Measurements from ENCODE around the gene ADGRF5.
"Not testable (repeated sequence)": the region's sequence is repeated elsewhere in the genome, so short reads cannot be mapped to it uniquely, and the experiment has no call there.

ADGRF5 gene

GRCh38 chr6:46849361-46849690, 72.4 kb downstream of the ADGRF5 start:
- no peak for TF ChIP-seq CTCF (conservative IDR thresholded peaks at IDR 0.05)
- no peak overlapping the region for H3K27ac ChIP-seq

GRCh38 chr6:46848684-46849360, 72.9 kb downstream of the ADGRF5 start:
- H3K27ac ChIP-seq: no peak overlapping the region

GRCh38 chr6:46845126-46845525, 76.6 kb downstream of the ADGRF5 start:
- H3K27ac ChIP-seq: no peak overlapping the region
- no peak for TF ChIP-seq CTCF (conservative IDR thresholded peaks at IDR 0.05)
- no peak for TF ChIP-seq ZFX (IDR thresholded peaks at IDR 0.05)

More at GRCh38 chr6:46848684-46849360, 72.9 kb downstream of the ADGRF5 start:
- peak; percentile 86 for TF ChIP-seq CTCF (conservative IDR thresholded peaks at IDR 0.05)
- no peak for TF ChIP-seq ZFX (IDR thresholded peaks at IDR 0.05)

- H3K27ac ChIP-seq: not testable (repeated sequence)
These were observed 79.4 kb downstream of the ADGRF5 start for GRCh38 chr6:46842252-46842846.

- no peak overlapping the region for H3K27ac ChIP-seq
- TF ChIP-seq ZFX (IDR thresholded peaks at IDR 0.05) (no peak), CTCF (conservative IDR thresholded peaks at IDR 0.05) (no peak)
These were observed 83.7 kb downstream of the ADGRF5 start for GRCh38 chr6:46838033-46838432.

- H3K27ac ChIP-seq: not testable (repeated sequence)
These were observed 86.7 kb downstream of the ADGRF5 start for GRCh38 chr6:46834991-46835390.

GRCh38 chr6:46834257-46834916, 87.4 kb downstream of the ADGRF5 start:
- H3K27ac ChIP-seq: not testable (repeated sequence)

- TF ChIP-seq ZFX (IDR thresholded peaks at IDR 0.05): no peak
- TF ChIP-seq CTCF (conservative IDR thresholded peaks at IDR 0.05): no peak
- H3K27ac ChIP-seq: no peak overlapping the region
These were observed 88.9 kb downstream of the ADGRF5 start for GRCh38 chr6:46832816-46833215.

GRCh38 chr6:46828939-46829338, 92.8 kb downstream of the ADGRF5 start:
- H3K27ac ChIP-seq: no peak overlapping the region
- TF ChIP-seq CTCF (conservative IDR thresholded peaks at IDR 0.05) (no peak), ZFX (IDR thresholded peaks at IDR 0.05) (no peak)
